ENCODE measurements around the gene TSPYL1. TPM values are rescaled to one million over a fixed set of nuclear protein-coding genes. Genes with fewer than 3 reads are reported as not detected.

Gene TSPYL1
- total RNA-seq, 6 experiments from 2014 or later: 29.1 to 70.4 (median 50.9) TPM

GRCh38 chr6:116316772-116317467 lies 37.2 kb upstream of the TSPYL1 start:
- Histone ChIP-seq H3K27ac (no peak overlapping the region), H3K4me1 (peaks cover 0 to 10% (median 0%) of the 10 kb centered on the region in 4 donors), H3K4me3 (no peak overlapping the region), H3K9me3 (no peaks in the 10 kb centered on the region), H3K27me3 (no peaks in the 10 kb centered on the region), H3K36me3 (no peaks in the 10 kb centered on the region)
- no peak for DNase-seq
- 88% methylated on average over 1 of the region's 2 CpGs for WGBS (ENCODE audit: insufficient coverage, low coverage, low lambda C conversion rate, missing lambda C conversion rate)
- intact Hi-C loops (cut with DNase I): no loop called here
- TF ChIP-seq POLR2A (IDR thresholded peaks at IDR 0.05) (no peak), CTCF (IDR thresholded peaks at IDR 0.05) (peak in 1 of 4 donors; percentile 15)
- peak in 2 of 4 donors; percentile 19 to 28 for ATAC-seq

GRCh38 chr6:116314878-116315277 lies 35.1 kb upstream of the TSPYL1 start:
- H3K36me3 ChIP-seq: no peaks in the 10 kb centered on the region
- H3K4me3 ChIP-seq: no peak overlapping the region
- DNase-seq: no peak
- H3K9me3 ChIP-seq: no peaks in the 10 kb centered on the region
- peak; percentile 38 to 50 (median 50) for ATAC-seq
- TF ChIP-seq POLR2A (IDR thresholded peaks at IDR 0.05): no peak
- TF ChIP-seq CTCF (IDR thresholded peaks at IDR 0.05): no peak
- H3K27ac ChIP-seq: no peak overlapping the region
- peaks cover 0 to 10% (median 0%) of the 10 kb centered on the region in 4 donors for H3K4me1 ChIP-seq
- no peaks in the 10 kb centered on the region for H3K27me3 ChIP-seq
- intact Hi-C loops (cut with DNase I): no loop called here

GRCh38 chr6:116314218-116314617 lies 34.5 kb upstream of the TSPYL1 start:
- intact Hi-C loops (cut with DNase I): no loop called here
- DNase-seq (no peak), ATAC-seq (peak in 1 of 4 donors; percentile 71)
- Histone ChIP-seq H3K27ac (no peak overlapping the region), H3K27me3 (no peaks in the 10 kb centered on the region), H3K9me3 (no peaks in the 10 kb centered on the region), H3K4me3 (no peak overlapping the region), H3K36me3 (no peaks in the 10 kb centered on the region), H3K4me1 (peaks cover 0 to 10% (median 0%) of the 10 kb centered on the region in 4 donors)
- TF ChIP-seq CTCF (IDR thresholded peaks at IDR 0.05) (no peak), POLR2A (IDR thresholded peaks at IDR 0.05) (no peak)

- H3K9me3 ChIP-seq: no peaks in the 10 kb centered on the region
- intact Hi-C loops (cut with DNase I): no loop called here
- H3K36me3 ChIP-seq: no peaks in the 10 kb centered on the region
- no peak for ATAC-seq
- no peak for TF ChIP-seq POLR2A (IDR thresholded peaks at IDR 0.05)
- no peak for TF ChIP-seq CTCF (IDR thresholded peaks at IDR 0.05)
- DNase-seq: no peak
- H3K27ac ChIP-seq: no peak overlapping the region
- WGBS (ENCODE audit: insufficient coverage, low coverage, low lambda C conversion rate, missing lambda C conversion rate): 82% methylated on average over 2 of the region's 2 CpGs
- no peaks in the 10 kb centered on the region for H3K27me3 ChIP-seq
- H3K4me1 ChIP-seq: peaks cover 0 to 19% (median 0%) of the 10 kb centered on the region in 4 donors
- H3K4me3 ChIP-seq: no peak overlapping the region
Observed at GRCh38 chr6:116313101-116313776, 33.5 kb upstream of the TSPYL1 start.

All from right lobe of liver (tissue), 6 donors.